NCI-H748 treated with DMSO at 0.1 percent for 48 hours (cell line): ENCODE results near the gene DGKG.

Source experiments
- DNase-seq: peaks from one replicate; lab custom pipeline; 2025; lab: John Stamatoyannopoulos, UW

Gene DGKG

DNA sequence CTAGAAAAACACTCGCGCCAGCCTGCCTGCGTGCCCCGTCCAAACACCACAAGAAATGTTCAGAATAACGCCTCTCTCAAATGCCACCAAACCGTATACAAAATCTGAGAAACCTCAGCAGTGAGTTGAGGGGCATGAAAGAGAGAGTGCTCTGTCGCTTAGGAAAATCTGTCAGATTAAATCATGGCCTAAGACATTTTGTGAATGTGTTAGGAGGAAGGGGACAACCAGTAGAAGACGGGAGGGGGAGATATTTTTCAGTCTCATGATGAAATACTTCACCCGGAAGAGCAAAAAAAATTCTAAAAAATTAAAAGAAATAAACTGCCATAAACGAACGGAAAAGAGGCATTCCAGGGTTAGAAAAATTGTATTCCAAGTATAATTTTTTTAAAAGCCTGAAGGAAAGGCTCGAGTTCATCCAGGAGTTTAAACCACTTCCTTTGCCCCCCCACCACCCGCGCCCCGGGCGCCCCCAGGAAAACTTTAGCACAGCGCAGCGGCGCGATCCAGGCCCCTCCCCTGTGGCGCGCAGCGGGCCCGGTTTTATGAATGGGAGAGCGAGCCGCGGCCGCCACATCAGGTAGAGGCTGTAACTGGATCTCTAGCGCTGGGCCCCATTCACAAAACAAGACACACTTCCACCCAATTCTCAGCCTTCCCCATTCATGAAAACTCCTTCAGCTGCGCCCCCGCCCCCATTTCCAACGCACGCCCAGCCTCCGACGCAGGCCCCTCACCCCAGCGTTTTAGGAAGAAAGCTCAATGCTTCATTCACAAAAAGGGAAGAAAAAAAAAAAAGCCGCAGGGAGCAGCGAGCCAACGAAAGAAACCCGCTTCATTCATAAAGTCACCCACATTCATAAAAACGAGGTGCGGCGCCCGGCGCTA lies 254.6 kb downstream of the DGKG start:
- DNase-seq = peak; percentile 45

DNA sequence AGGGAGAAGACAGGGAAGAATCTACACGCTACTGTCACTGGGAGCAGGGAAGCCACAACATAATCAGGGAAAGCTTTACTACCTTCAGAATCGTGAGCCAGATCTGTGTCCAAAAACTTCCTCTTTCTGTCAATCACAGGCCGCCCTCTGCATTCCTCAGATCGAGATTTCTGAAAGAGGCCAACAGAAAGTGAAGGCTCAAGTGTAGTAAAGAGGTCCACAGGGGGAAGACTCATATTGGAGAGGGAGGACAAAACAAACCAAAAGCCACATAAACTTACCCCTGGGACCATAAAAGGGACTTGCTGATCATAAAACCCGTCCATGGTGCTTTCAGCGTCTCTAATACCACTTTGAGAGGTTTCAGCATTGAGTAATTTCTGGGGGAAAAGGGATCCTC lies 256.5 kb downstream of the DGKG start:
- no peak for DNase-seq

DNA sequence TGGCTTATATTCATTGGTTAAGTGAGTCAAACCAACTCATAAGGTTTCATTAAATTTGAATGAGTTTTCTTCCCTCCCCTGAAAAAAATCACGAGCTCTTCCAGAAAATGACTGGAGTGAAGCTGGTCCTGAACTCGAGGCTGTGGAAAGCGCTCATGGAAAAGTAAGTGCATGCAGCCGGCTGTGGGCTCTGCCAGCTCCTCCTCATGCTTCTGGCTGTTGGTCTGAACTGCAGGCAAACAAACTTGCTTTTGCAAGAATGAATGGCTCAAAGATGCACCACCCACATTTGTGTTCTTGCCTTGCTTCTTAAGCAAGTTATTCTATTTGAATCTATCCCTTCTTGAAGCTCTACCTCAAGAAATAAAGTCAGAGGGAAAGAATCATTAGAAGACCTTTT lies 259.3 kb downstream of the DGKG start:
- DNase-seq = no peak

DNA sequence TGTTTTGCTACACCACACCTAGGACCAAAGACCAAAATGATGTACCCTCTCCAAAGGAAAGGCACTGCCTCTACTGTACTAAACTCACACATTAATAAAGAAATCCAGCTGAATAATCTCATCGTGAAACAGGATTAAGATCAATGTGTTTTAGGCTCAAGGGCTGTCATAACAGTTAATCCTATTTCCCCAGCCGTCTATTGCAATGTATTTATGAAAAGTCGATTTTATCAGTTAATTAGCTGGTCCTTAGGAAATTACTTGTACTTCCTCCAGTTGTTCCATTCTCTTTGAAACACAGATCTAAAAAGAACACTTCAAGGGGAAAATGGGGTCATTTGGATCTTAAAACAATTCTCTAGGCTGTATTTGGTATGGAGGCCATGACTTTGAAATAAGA lies 261.6 kb downstream of the DGKG start:
- no peak for DNase-seq

DNA sequence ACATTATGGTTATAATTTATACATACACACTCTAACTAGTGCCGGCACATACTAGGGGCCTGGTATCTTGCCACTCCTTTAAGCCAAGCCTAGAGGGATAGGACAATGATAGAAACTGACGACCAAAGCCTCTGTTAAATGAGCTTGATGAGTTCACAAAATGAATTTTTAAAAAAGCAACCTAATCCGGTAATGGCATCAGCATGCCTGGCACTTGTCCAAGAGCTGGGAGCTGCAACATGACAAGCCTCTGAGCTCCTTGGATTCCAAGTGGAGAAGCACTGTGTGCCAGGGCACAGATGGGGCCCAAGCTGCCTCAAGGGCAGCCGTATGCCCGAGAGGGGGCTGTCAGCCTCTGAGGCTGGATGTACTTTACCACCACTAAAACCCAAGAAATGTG lies 262.9 kb downstream of the DGKG start:
- DNase-seq = no peak

DNA sequence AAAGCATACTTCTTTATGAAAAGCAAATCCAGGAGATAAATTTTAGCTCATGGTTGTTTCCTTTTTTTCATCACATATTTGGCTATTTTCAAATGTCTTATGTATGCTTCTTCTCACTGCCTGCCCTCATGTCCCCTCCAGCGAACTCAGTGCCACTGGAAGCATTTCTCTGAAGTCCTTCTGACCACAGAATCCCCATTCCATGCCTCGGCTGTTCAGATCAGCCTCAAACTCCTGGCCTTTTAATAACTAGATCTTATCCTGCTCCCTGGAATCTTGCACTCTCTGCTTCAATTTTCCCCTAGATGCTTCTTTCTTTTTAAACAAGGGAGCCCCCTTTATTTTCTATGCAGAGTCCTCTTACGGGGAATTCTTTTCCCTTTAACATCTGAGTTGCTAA lies 263.3 kb downstream of the DGKG start:
- DNase-seq = no peak

DNA sequence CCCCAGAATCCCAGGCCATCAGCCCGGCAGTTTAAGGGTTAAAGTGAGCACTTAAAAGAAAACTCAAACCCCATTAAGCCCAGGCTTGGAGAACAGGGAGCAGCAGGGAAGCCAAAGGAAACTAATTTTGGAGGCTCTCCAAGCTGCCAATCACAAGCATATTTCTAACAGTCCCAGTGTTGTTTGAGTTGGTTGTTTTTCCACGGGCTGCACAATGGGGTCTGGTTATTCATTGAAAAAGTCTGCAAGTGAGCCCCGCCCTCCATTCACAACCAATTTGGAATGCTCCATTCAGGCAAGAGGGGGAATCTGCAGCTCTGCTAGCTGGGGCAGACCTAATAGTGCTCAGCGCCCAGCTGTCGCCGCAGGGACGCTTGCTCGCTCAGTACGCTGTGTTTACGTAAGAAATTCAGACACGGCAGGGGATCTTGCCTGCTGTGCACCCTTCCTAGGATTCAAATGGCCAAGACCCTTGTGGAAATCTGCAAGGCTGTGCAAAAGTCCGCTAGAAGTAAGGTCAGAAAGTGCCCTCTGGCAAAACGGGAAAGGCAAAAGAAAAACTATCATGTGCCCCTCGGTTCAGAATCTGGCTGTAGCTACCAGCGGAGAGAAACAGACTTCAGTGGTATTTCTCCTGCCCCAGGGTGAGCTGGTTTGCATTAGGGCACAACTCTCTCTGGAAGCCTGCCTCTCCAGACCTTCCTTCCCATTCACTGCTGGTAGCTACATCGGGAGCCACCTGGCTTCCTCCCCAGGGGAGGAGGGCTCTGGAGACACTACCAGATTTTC lies 264.2 kb downstream of the DGKG start:
- DNase-seq = peak; percentile 31

DNA sequence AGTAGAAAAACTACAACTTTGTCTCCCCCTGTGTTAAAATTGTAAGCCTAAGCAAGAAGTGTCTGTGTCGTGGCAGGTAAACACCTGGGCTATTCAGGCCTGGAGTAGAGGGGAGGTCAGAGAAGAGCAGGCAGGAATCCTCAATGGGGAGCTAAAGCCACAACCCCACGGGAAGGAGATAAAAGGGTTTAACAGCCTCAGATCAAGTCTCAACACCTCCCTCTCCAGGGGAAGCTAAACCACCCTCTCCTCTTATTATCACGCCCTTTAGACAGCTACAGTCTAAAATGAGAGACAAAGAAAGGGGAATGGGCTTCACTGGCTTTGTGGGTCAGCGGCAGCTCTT lies 264.7 kb downstream of the DGKG start:
- DNase-seq = no peak
